ENCODE measurements around the gene A4GALT. TPM values are rescaled to one million over a fixed set of nuclear protein-coding genes. Genes with fewer than 3 reads are reported as not detected.

A4GALT gene
- total RNA-seq, 2 experiments from 2014 or later = 56.0 to 61.5 TPM

DNA sequence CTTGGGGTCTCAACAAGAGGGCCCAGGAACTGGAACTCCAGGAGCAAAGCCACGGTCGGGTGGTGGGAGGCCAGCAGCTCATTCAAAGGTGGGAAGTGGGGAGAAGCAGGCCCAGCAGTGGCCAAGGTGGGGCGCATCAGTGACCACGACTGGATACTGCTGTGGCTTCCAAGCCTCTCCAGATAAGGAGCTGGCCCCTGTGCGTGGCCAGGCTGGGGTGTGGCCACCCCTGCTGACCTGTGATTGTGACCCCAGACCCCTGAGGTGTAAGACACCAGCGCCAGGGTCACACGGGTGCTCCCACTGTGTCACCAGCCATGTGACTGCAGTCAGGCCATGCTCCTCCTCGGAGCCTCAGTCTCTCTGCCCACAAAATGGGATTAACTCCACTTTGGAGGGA is 20.3 kb downstream of the A4GALT start:
- POLR2A ChIA-PET = interaction anchor here (0.8 to 1.2 kb wide), 2 partner anchors 17 to 34 kb away, joined by 3 to 4 read pairs; no protein-coding TSS in a partner anchor
- TF ChIP-seq, protein P1, sequence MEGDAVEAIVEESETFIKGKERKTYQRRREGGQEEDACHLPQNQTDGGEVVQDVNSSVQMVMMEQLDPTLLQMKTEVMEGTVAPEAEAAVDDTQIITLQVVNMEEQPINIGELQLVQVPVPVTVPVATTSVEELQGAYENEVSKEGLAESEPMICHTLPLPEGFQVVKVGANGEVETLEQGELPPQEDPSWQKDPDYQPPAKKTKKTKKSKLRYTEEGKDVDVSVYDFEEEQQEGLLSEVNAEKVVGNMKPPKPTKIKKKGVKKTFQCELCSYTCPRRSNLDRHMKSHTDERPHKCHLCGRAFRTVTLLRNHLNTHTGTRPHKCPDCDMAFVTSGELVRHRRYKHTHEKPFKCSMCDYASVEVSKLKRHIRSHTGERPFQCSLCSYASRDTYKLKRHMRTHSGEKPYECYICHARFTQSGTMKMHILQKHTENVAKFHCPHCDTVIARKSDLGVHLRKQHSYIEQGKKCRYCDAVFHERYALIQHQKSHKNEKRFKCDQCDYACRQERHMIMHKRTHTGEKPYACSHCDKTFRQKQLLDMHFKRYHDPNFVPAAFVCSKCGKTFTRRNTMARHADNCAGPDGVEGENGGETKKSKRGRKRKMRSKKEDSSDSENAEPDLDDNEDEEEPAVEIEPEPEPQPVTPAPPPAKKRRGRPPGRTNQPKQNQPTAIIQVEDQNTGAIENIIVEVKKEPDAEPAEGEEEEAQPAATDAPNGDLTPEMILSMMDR (conservative IDR thresholded peaks at IDR 0.05; ENCODE audit: low read length) = no peak
- no peak for TF ChIP-seq EZH2phosphoT487 (IDR thresholded peaks at IDR 0.05; ENCODE audit: borderline replicate concordance, low read depth, low read length)

DNA sequence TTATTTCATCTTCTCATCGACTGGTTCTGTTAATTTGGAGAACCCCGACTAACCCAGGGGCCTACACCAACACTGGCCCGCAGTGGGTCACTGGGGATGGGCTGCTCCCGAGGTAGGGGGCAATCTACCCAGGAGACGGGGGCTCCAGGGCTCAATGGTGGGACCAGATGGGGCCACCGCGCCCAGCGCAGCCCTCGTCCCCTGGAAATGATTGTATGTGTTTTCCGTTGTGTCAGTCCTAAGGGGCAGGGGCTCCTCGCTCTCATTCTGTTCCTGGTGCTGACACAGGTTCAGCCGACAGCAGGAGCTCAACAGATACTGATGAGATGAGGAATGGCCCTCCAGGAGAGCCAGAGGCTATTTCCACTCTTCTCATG is 20.7 kb downstream of the A4GALT start:
- no TSS peak for BruUV-seq (replicated peaks)
- CTCF ChIA-PET (ENCODE audit: unreplicated experiment) = no interaction called here
- TF ChIP-seq EZH2phosphoT487 (IDR thresholded peaks at IDR 0.05; ENCODE audit: borderline replicate concordance, low read depth, low read length) = no peak
- TF ChIP-seq, protein P1 (conservative IDR thresholded peaks at IDR 0.05; ENCODE audit: low read length) = no peak
- no peaks in the 10 kb centered on the region for H4K20me1 ChIP-seq (ENCODE audit: insufficient read depth, low read length)
- no peak overlapping the region for H3K4me2 ChIP-seq (ENCODE audit: low read length)
- no peak for DNase-seq (ENCODE audit: low spot score)
- no peak overlapping the region for H2AFZ ChIP-seq (ENCODE audit: low read length)
- no peak overlapping the region for H3K27ac ChIP-seq (ENCODE audit: low read depth, low read length, poor library complexity, severe bottlenecking)
- no peaks in the 10 kb centered on the region for H3K9me3 ChIP-seq (ENCODE audit: low read length)
- H3K9me2 ChIP-seq (ENCODE audit: insufficient read depth, low read length) = no peaks in the 10 kb centered on the region
- POLR2A ChIA-PET = no interaction called here
- H3K4me3 ChIP-seq (ENCODE audit: low read depth, low read length, poor library complexity, severe bottlenecking) = no peak overlapping the region
- H3K79me2 ChIP-seq (ENCODE audit: insufficient read depth, low read depth, low read length) = peaks cover 92% of the 10 kb centered on the region
- intact Hi-C loops (cut with micrococcal nuclease; ENCODE audit: unreplicated experiment) = no loop called here
- H3K36me3 ChIP-seq (ENCODE audit: insufficient read depth, low read length) = peaks cover 28% of the 10 kb centered on the region
- H3K4me1 ChIP-seq (ENCODE audit: insufficient read depth, low read length, poor library complexity, severe bottlenecking) = peaks cover 100% of the 10 kb centered on the region

More for the DNA sequence above, 20.3 kb downstream of the A4GALT start:
- Histone ChIP-seq H3K4me2 (ENCODE audit: low read length) (no peak overlapping the region), H3K27ac (ENCODE audit: low read depth, low read length, poor library complexity, severe bottlenecking) (no peak overlapping the region), H3K9me3 (ENCODE audit: low read length) (no peaks in the 10 kb centered on the region), H3K79me2 (ENCODE audit: insufficient read depth, low read depth, low read length) (peaks cover 92% of the 10 kb centered on the region), H2AFZ (ENCODE audit: low read length) (no peak overlapping the region), H3K9me2 (ENCODE audit: insufficient read depth, low read length) (no peaks in the 10 kb centered on the region), H4K20me1 (ENCODE audit: insufficient read depth, low read length) (no peaks in the 10 kb centered on the region), H3K36me3 (ENCODE audit: insufficient read depth, low read length) (peaks cover 24% of the 10 kb centered on the region), H3K4me1 (ENCODE audit: insufficient read depth, low read length, poor library complexity, severe bottlenecking) (peaks cover 100% of the 10 kb centered on the region), H3K4me3 (ENCODE audit: low read depth, low read length, poor library complexity, severe bottlenecking) (no peak overlapping the region)
- intact Hi-C loops (cut with micrococcal nuclease; ENCODE audit: unreplicated experiment) = no loop called here
- CTCF ChIA-PET (ENCODE audit: unreplicated experiment) = no interaction called here
- no peak for DNase-seq (ENCODE audit: low spot score)
- BruUV-seq (replicated peaks) = no TSS peak

DNA sequence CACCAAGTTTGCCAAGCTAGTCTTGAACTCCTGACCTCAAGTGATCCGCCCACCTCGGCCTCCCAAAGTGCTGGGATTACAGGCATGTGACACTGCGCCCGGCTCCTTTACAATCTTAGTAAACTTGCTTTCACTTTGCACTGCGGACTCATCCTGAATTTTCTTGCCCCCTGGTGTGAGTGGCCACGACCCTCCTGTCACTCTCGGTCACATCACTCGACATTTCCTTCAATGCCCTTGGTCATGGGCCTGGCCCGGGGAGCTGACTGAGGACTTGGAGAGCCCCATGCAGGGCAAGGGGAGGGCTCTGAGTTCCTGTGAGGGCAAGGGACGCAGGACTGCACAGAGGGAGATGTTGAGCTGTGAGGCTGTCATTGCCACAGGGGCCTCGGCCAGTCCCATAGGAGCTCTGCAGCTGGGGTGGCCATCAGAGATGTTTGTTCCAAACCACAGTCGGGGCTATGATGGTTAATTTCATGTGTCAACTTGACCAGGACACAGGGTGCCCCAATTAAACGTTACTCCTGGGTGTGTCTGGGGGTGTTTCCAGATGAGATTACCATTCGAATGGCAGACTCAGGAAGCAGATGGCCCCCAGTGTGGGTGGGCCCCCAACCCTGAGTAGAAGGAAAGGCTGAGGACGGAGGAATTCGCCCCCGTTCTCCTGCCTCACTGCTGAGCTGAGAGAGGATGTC is 21.2 kb downstream of the A4GALT start:
- no TSS peak for BruUV-seq (replicated peaks)
- intact Hi-C loops (cut with micrococcal nuclease; ENCODE audit: unreplicated experiment) = no loop called here
- POLR2A ChIA-PET = interaction anchor here (0.6 kb wide), 1 partner anchor 14 kb away, joined by 4 read pairs; no protein-coding TSS in a partner anchor

More for the DNA sequence above, 21.2 kb downstream of the A4GALT start:
- CTCF ChIA-PET (ENCODE audit: unreplicated experiment) = no interaction called here
- Histone ChIP-seq H3K79me2 (ENCODE audit: insufficient read depth, low read depth, low read length) (peaks cover 88% of the 10 kb centered on the region), H3K4me1 (ENCODE audit: insufficient read depth, low read length, poor library complexity, severe bottlenecking) (peaks cover 100% of the 10 kb centered on the region), H2AFZ (ENCODE audit: low read length) (no peak overlapping the region), H3K9me3 (ENCODE audit: low read length) (no peaks in the 10 kb centered on the region), H3K27ac (ENCODE audit: low read depth, low read length, poor library complexity, severe bottlenecking) (peak overlapping the region; percentile 26), H3K4me2 (ENCODE audit: low read length) (no peak overlapping the region), H3K9me2 (ENCODE audit: insufficient read depth, low read length) (no peaks in the 10 kb centered on the region), H3K36me3 (ENCODE audit: insufficient read depth, low read length) (peaks cover 33% of the 10 kb centered on the region), H4K20me1 (ENCODE audit: insufficient read depth, low read length) (no peaks in the 10 kb centered on the region), H3K4me3 (ENCODE audit: low read depth, low read length, poor library complexity, severe bottlenecking) (no peak overlapping the region)
- no peak for DNase-seq (ENCODE audit: low spot score)
- no peak for TF ChIP-seq EZH2phosphoT487 (IDR thresholded peaks at IDR 0.05; ENCODE audit: borderline replicate concordance, low read depth, low read length)
- TF ChIP-seq, protein P1 (conservative IDR thresholded peaks at IDR 0.05; ENCODE audit: low read length) = no peak

Measured in OCI-LY7 (cell line).